Measurements from ENCODE around the gene SVBP. TPM values are rescaled to one million over a fixed set of nuclear protein-coding genes. Genes with fewer than 3 reads are reported as not detected.
A peak's percentile ranks its signal among the peaks of the same experiment; 100 is the strongest.
"Not testable (repeated sequence)": the region's sequence is repeated elsewhere in the genome, so short reads cannot be mapped to it uniquely, and the experiment has no call there.

The SVBP gene
- 14.3 TPM for total RNA-seq

GRCh38 chr1:42816585-42817439, at the start of gene SVBP, which contains the start of gene ERMAP:
SVBP (minus strand) TSS chr1:42817397; CDS start chr1:42816544, 853 bp downstream.
ERMAP (plus strand) TSS chr1:42817122; CDS start chr1:42830449, 13,327 bp downstream.
- ATAC-seq: peak; percentile 99

GRCh38 chr1:42866549-42866948, 49.4 kb upstream of the SVBP start:
- no peak for ATAC-seq

GRCh38 chr1:42861014-42861399, 43.8 kb upstream of the SVBP start:
- ATAC-seq: no peak

- no peak for ATAC-seq
Observed at GRCh38 chr1:42860339-42861013, 43.3 kb upstream of the SVBP start.

GRCh38 chr1:42859366-42859765, 42.2 kb upstream of the SVBP start:
- not testable (repeated sequence) for ATAC-seq

GRCh38 chr1:42856554-42856953, 39.4 kb upstream of the SVBP start:
- not testable (repeated sequence) for ATAC-seq

GRCh38 chr1:42853116-42853884, 36.1 kb upstream of the SVBP start:
- ATAC-seq: no peak

- no peak for ATAC-seq
Observed at GRCh38 chr1:42852608-42852980, 35.4 kb upstream of the SVBP start.

- ATAC-seq: no peak
Observed at GRCh38 chr1:42851960-42852607, 34.9 kb upstream of the SVBP start.

GRCh38 chr1:42851420-42851819, 34.2 kb upstream of the SVBP start:
- no peak for ATAC-seq

- ATAC-seq: no peak
Observed at GRCh38 chr1:42849944-42850343, 32.7 kb upstream of the SVBP start.

- no peak for ATAC-seq
Observed at GRCh38 chr1:42848823-42849537, 31.8 kb upstream of the SVBP start.

GRCh38 chr1:42847721-42848460, 30.7 kb upstream of the SVBP start:
- ATAC-seq: no peak

- ATAC-seq: no peak
Observed at GRCh38 chr1:42847111-42847595, 30.0 kb upstream of the SVBP start.

- peak; percentile 97 for ATAC-seq
Observed at GRCh38 chr1:42846257-42847110, 29.3 kb upstream of the SVBP start, which contains the start of gene ZNF691. ZNF691 (plus strand) TSS chr1:42846613; CDS start chr1:42849659, 3,046 bp downstream.

- no peak for ATAC-seq
Observed at GRCh38 chr1:42845866-42846256, 28.7 kb upstream of the SVBP start.

GRCh38 chr1:42845193-42845592, 28.0 kb upstream of the SVBP start:
- no peak for ATAC-seq

- peak; percentile 34 for ATAC-seq
Observed at GRCh38 chr1:42844592-42845140, 27.5 kb upstream of the SVBP start.

GRCh38 chr1:42841440-42842147, 24.4 kb upstream of the SVBP start:
- no peak for ATAC-seq

All from esophagus mucosa (tissue), 1 donor.